ENCODE results near the gene RAD51B.
"Not testable (repeated sequence)": the region's sequence is repeated elsewhere in the genome, so short reads cannot be mapped to it uniquely, and the experiment has no call there.

RAD51B gene

GRCh38 chr14:67965696-67966095, 146.1 kb downstream of the RAD51B start:
- DNase-seq: no peak
- intact Hi-C loops (cut with DNase I): no loop called here

DNA sequence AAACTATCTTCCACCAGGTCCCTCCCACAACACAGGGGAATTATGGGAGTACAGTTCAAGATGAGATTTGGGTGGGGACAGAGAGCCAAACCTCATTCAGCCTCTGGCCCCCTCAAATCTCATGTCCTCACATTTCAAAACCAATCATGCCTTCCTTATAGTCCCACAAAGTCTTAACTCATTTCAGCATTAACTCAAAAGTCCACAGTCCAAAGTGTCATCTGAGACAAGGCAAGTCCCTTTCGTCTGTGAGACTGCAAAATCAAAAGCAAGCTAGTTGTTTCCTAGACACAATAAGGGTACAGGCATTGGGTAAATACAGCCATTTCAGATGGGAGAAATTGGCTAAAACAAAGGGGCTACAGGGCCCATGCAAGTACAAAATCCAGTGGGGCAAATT, 147.6 kb downstream of the RAD51B start:
- DNase-seq: no peak
- intact Hi-C loops (cut with DNase I): no loop called here

- DNase-seq; intact Hi-C loops (cut with DNase I): not testable (repeated sequence)
Observed at GRCh38 chr14:67967970-67968369, 148.4 kb downstream of the RAD51B start.

- intact Hi-C loops (cut with DNase I): no loop called here
- DNase-seq: no peak
Observed at GRCh38 chr14:67970923-67971322, 151.3 kb downstream of the RAD51B start.

- intact Hi-C loops (cut with DNase I): no loop called here
- DNase-seq: no peak
Observed at GRCh38 chr14:67971627-67972625, 152.3 kb downstream of the RAD51B start.

DNA sequence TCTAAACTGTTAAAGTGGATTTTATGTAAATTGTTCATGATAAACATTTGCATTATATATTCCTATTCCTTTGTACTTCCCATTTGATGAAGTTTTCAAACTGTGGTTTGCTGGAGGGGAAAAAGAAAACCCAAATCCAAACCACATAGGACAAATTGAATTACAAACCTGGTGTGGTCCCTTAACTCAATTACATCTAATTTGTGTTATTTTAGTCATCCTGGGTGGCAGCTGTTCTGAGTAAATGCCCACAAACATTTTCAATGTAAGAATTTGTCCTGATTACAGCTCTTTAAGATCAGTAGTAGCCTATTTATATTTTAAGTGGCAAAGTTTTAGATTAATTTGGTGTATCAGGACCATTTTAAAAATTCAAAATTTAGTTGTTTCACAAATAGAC, 153.9 kb downstream of the RAD51B start:
- DNase-seq: no peak
- intact Hi-C loops (cut with DNase I): no loop called here

GRCh38 chr14:67975470-67975869, 155.9 kb downstream of the RAD51B start:
- DNase-seq: no peak
- intact Hi-C loops (cut with DNase I): no loop called here

GRCh38 chr14:67977434-67978034, 158.0 kb downstream of the RAD51B start:
- DNase-seq: no peak
- intact Hi-C loops (cut with DNase I): no loop called here

GRCh38 chr14:67978749-67979148, 159.2 kb downstream of the RAD51B start:
- no peak for DNase-seq
- intact Hi-C loops (cut with DNase I): no loop called here

DNA sequence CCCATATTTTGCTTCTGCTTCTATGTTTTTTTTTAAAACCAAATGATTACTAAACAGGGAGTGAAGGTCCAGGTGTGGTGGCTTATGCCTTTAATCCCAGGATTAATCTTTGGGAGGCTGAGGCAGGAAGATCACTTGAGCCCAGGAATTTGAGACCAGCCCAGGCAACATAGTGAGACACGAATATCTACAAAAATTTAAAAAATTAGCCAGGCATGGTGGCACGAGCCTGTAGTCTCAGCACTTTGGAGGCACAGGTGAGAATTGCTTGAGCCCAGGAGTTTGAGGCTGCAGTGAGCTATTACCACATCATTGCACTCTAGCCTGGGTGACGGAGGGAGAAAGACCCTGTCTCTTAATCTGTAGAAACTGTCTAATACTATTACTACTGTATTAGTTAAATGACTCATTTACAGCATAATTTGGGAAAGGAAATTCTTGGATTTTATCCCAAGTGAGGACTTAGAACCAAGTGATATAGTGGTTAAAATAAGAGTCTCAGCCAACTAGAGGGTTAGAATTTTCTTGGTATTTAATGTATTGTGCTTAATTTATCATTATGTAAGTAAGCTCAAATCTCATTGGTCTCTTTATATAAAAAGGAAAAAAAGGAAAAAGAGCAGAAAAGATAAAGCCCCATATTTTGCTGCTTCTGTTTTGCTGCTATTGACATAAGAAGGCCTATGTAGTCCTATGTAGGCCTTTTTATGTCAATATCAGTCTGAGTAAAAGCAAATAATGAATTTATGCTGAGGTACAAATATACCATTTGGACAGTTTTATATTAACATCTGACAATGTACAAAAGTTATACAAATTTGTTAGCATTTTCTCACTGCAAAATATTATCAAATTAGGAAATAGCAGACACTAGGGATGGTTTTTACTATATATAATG, 163.4 kb downstream of the RAD51B start:
- no peak for DNase-seq
- intact Hi-C loops (cut with DNase I): no loop called here

DNA sequence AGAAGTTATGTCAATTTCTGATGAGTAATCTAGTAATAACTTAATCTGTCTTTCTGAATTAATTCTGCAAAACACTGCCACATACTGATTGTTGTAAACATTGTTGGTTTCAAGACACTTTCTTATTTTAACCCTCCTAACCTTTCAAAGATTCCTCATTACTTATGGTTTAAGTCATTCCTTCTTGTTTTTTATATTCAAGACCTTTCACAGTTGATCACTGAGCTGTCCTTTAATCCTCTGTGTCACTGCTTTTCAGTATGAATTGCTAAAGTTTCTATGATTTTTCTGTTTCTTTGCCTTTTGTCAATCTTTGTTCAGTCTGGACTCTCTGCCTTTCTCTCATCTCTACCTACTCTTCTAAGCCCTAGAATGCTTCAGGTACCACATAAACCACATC, 164.7 kb downstream of the RAD51B start:
- no peak for DNase-seq
- intact Hi-C loops (cut with DNase I): no loop called here

DNA sequence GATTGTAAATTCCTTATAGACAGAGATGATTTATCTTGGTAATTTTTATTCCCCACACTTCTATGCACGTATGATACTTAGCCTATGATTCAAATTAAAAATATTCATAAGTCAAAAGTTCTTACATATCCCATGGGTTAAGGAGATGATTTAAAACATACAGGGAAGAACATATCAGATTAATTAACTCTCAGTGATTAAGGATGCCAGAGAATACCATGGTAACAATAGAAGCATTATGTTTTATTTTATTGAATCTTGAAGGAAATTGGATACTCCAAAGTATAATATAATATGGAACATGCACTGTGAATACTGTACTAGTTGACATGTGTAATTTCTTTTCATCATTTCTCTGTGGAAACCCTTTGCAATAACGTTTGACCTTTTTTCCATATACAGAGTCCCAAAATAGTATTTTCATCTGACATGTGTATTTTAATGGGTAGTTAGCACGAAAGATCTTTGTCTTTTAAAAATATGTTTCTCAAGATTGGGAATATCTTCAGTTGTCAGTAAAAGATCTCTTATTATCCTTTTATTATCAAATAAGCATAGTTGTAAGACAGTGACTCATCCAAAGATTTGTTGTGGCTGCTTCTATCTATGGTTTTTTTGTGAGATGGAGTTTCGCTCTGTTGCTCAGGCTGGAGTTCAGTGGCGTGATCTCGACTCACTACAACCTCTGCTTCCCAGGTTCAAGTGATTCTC, 166.7 kb downstream of the RAD51B start:
- intact Hi-C loops (cut with DNase I): no loop called here
- no peak for DNase-seq

- intact Hi-C loops (cut with DNase I): no loop called here
Observed at GRCh38 chr14:67987606-67988005, 168.0 kb downstream of the RAD51B start.

DNA sequence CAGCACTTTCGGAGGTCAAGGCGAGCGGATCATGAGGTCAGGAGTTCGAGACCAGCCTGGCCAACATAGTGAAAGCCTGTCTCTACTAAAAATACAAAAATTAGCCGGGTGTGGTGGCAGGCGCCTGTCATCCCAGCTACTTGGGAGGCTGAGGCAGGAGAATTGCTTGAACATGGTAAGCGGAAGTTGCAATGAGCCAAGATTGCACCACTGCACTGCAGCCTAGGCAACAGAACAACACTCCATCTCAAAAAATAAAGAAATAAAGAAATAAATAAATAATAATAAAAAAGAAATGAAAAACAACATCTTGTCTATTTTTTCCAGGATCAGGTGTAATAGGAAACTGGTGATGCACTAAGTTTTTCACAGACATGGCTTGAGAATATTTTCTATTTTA, 168.6 kb downstream of the RAD51B start:
- intact Hi-C loops (cut with DNase I); DNase-seq: not testable (repeated sequence)

More at GRCh38 chr14:67987606-67988005, 168.0 kb downstream of the RAD51B start:
- no peak for DNase-seq

GRCh38 chr14:67990576-67990975, 171.0 kb downstream of the RAD51B start:
- no peak for DNase-seq
- intact Hi-C loops (cut with DNase I): no loop called here

DNA sequence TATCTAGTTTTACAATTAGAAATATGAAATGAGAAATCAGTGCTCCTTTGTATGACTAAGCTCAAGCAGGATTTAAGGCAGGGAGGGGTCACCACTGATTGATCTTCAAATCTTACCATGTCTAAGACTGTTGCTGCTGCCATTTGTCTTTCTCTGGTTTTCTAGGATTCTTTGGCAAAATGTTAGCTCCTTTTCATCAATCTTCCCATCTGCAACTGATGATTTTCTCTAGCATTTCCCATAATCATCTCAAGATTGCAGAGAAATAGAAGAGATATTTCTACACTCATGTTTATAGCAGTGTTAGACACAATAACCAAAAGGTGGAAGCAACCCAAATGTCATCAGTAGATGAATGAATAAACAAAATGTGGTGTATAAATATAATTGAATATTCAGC, 175.0 kb downstream of the RAD51B start:
- intact Hi-C loops (cut with DNase I): no loop called here
- no peak for DNase-seq

DNA sequence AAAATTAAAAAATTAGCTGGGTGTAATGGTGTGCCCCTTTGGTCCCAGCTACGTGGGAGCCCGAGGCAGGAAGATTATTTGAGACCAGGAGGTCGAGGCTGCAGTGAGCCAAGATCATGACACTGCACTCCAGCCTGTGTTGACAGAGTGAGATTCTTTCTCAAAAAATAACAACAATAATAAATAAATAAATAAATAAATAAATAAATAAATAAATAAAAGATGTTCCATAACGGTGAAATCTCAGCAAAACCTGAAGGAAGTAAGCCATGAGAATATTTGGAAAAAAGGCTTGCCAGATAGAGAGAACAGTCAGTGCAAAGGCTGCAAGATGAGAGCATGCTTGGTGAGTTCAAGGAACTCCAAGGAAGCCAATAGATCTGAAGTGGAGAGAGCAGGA, 176.7 kb downstream of the RAD51B start:
- intact Hi-C loops (cut with DNase I): no loop called here
- DNase-seq: no peak

GRCh38 chr14:67998834-67999233, 179.3 kb downstream of the RAD51B start:
- no peak for DNase-seq
- intact Hi-C loops (cut with DNase I): no loop called here

DNA sequence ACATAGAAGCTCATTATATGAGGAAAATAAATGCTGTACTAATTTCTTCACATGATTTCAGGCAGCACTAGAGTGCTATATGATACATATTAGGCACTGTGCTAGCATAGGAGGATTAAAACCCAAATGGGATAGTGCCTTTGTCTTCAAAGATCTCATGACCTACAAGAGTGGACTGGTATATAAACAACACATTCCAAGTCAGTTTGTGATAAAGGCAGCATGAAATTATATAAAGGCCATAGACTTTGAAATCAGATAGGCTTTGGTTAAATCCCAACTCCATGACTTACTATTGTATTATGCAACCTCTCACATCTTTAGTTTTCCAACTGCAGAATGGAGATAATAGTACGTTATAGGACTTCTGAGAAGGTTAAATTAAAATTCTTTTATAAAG, 179.7 kb downstream of the RAD51B start:
- intact Hi-C loops (cut with DNase I): no loop called here
- DNase-seq: no peak
